ELF-1 (cell line): ENCODE data around the gene MMAB.

Source experiments
- DNase-seq: peaks from one replicate; pipeline ENCODE4 v3.0.0-alpha.2; 2016; ENCODE audit warnings: low read depth, low spot score

Gene MMAB

GRCh38 chr12:109560867-109561710, 12.2 kb downstream of the MMAB start:
- DNase-seq, result no peak

- no peak for DNase-seq
Observed at GRCh38 chr12:109559601-109560000, 13.7 kb downstream of the MMAB start.

- DNase-seq, result no peak
Observed at GRCh38 chr12:109559200-109559505, 14.2 kb downstream of the MMAB start.

- no peak for DNase-seq
Observed at GRCh38 chr12:109558374-109559199, 14.7 kb downstream of the MMAB start.

GRCh38 chr12:109557805-109558204, 15.5 kb downstream of the MMAB start:
- no peak for DNase-seq

GRCh38 chr12:109557200-109557599, 16.1 kb downstream of the MMAB start:
- DNase-seq, result no peak

GRCh38 chr12:109555431-109556315, 17.6 kb downstream of the MMAB start:
- no peak for DNase-seq

GRCh38 chr12:109554761-109555160, 18.5 kb downstream of the MMAB start:
- no peak for DNase-seq

- no peak for DNase-seq
Observed at GRCh38 chr12:109553906-109554500, 19.3 kb downstream of the MMAB start.

- DNase-seq, result no peak
Observed at GRCh38 chr12:109553483-109553882, 19.8 kb downstream of the MMAB start.

GRCh38 chr12:109552971-109553370, 20.3 kb downstream of the MMAB start:
- DNase-seq, result no peak

- DNase-seq, result no peak
Observed at GRCh38 chr12:109551108-109551507, 22.2 kb downstream of the MMAB start.

- no peak for DNase-seq
Observed at GRCh38 chr12:109550281-109550680, 23.0 kb downstream of the MMAB start.

GRCh38 chr12:109549613-109550270, 23.6 kb downstream of the MMAB start:
- DNase-seq, result no peak

- DNase-seq, result no peak
Observed at GRCh38 chr12:109548258-109548657, 25.0 kb downstream of the MMAB start.

- no peak for DNase-seq
Observed at GRCh38 chr12:109547286-109547685, 26.0 kb downstream of the MMAB start.

- no peak for DNase-seq
Observed at GRCh38 chr12:109545826-109546225, 27.5 kb downstream of the MMAB start.

- DNase-seq, result no peak
Observed at GRCh38 chr12:109544955-109545531, 28.3 kb downstream of the MMAB start.

GRCh38 chr12:109542876-109543275, 30.4 kb downstream of the MMAB start:
- no peak for DNase-seq

GRCh38 chr12:109542014-109542413, 31.3 kb downstream of the MMAB start:
- no peak for DNase-seq

GRCh38 chr12:109541413-109541726, 31.9 kb downstream of the MMAB start:
- DNase-seq, result no peak
